Ovary (tissue), 3 donors: ENCODE data around the gene ERBIN.

Experiments
- CTCF ChIP-seq, 3 donors: fragments of 450-650 bp in 2 of 3; fragments of 200-600 bp in 1 of 3; IDR thresholded peaks; one replicate each; pipeline versions ENCODE4 v1.5.1 to v1.8.0; 2016 to 2022; ENCODE audit warnings: antibody characterized with exemption in 3 of 3, mild to moderate bottlenecking in 1 of 3
- EP300 ChIP-seq: sonication (generic); formaldehyde crosslinking; IDR thresholded peaks from one replicate; pipeline ENCODE4 v1.6.1; 2017; ENCODE audit warnings: antibody characterized with exemption
- donor health status: DM: no; HTN: no; CAD: no.

DNA sequence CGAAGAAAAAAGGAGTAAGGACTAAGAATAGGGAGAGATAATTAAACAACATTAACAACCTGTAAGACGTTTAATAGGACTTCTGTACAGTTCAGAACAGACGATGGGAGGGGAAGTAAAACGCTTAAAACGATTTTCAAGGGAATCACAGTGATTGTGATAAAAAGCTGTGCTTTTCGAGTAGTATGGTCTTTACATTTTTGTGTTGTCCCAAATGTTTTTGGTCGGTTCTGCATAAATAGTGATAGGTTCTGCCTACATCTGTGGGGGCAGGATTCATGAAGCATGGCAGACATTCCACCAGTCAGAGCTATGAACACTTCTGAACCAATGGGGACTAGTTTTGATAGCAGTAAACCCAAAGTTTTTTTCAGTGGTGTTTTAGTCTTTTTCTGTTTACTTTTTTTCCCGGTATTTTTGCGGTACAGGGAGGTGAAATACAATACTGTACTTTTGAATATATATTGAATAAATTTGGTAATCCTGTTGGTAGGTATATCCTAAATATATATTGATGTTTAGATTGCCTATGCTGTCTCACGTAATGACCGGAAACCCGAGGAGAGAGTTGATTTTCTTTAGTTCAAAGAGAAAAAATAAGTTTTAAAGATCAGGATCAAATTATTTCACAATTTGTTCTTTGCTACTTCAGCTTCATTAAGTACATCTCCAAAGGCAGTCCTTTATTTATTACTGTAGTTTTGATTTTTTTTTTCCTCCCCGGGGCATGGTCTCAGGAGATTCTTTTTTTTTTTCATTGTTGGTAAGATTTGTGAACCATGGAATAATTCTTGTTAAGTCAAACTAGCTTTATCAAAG is 1.3 kb downstream of the ERBIN start:
- no peak for TF ChIP-seq CTCF (IDR thresholded peaks at IDR 0.05)
- TF ChIP-seq EP300, result no peak
